IMR-90 (cell line): ENCODE measurements around the gene KRTAP3-2. TPM values are rescaled to one million over a fixed set of nuclear protein-coding genes. Genes with fewer than 3 reads are reported as not detected.

ENCODE experiments used
- ATAC-seq: fragments of 200-7000 bp; cut with Tn5 transposase; 2 replicates; pipeline ENCODE4 v1.9.1; 2020; ENCODE audit warnings: low read depth, mild to moderate bottlenecking, moderate library complexity
- BruUV-seq: library from RNA; stranded (reverse); fragments of 400-500 nt; replicated peaks from 2 replicates; lab custom pipeline; 2021; lab: Mats Ljungman, UMichigan
- CTCF ChIA-PET: fragments of 300-600 bp; formaldehyde crosslinking; extraction: SDS; loops from one replicate; lab custom pipeline; 2021; ENCODE audit warnings: antibody characterized with exemption; lab: Yijun Ruan, JAX
- POLR2A ChIA-PET: fragments of 300-600 bp; sonication (Branson Sonifier 250); formaldehyde crosslinking; loops from one replicate; lab custom pipeline; 2022; ENCODE audit warnings: antibody characterized with exemption; ENCODE audit not compliant: unreplicated experiment; lab: Charles Lee
- DNase-seq: peaks from one replicate; pipeline ENCODE4 v3.0.0; 2013
- H2AFZ ChIP-seq: replicated peaks from 2 replicates; pipeline ENCODE3; 2013; ENCODE audit warnings: low read length, mild to moderate bottlenecking; ENCODE audit not compliant: poor library complexity
- H2AK5ac ChIP-seq: 2 replicates; pipeline ENCODE4 v1.6.1; 2013; ENCODE audit warnings: low read depth, low read length, inconsistent platforms
- H2AK9ac ChIP-seq: replicated peaks from 2 replicates; pipeline ENCODE3; 2013; ENCODE audit warnings: mild to moderate bottlenecking, low read depth, low read length, moderate library complexity; ENCODE audit not compliant: poor library complexity
- H2BK120ac ChIP-seq: 2 replicates; pipeline ENCODE4 v1.6.1; 2013; ENCODE audit warnings: low read depth, low read length, inconsistent platforms
- H2BK15ac ChIP-seq: 3 replicates; pipeline ENCODE4 v1.6.1; 2013; ENCODE audit warnings: low read depth, low read length, inconsistent platforms
- H2BK20ac ChIP-seq: 2 replicates; pipeline ENCODE4 v1.6.1; 2013; ENCODE audit warnings: low read depth, mild to moderate bottlenecking, inconsistent platforms, low read length, moderate library complexity
- H2BK5ac ChIP-seq: 2 replicates; pipeline ENCODE4 v1.6.1; 2013; ENCODE audit warnings: mild to moderate bottlenecking, low read depth, low read length, inconsistent platforms; ENCODE audit not compliant: poor library complexity, severe bottlenecking
- H3K14ac ChIP-seq: replicated peaks from 2 replicates; pipeline ENCODE4 v1.6.1; 2013; ENCODE audit warnings: low read depth, low read length, inconsistent platforms
- H3K18ac ChIP-seq: 2 replicates; pipeline ENCODE4 v1.6.1; 2013; ENCODE audit warnings: low read depth, low read length, control low read depth
- H3K23ac ChIP-seq: 2 replicates; pipeline ENCODE4 v1.6.1; 2013; ENCODE audit warnings: low read depth, low read length, inconsistent platforms
- H3K27ac ChIP-seq: 2 replicates; pipeline ENCODE4 v1.5.1; 2013; ENCODE audit warnings: mild to moderate bottlenecking, control low read depth, low read length; ENCODE audit not compliant: insufficient read depth
- H3K27me3 ChIP-seq: 2 replicates; pipeline ENCODE4 v1.6.1; 2013; ENCODE audit warnings: low read length; ENCODE audit not compliant: control insufficient read depth, insufficient read depth
- H3K36me3 ChIP-seq: 2 replicates; pipeline ENCODE4 v1.6.1; 2013; ENCODE audit warnings: low read length, mixed read lengths; ENCODE audit not compliant: control insufficient read depth, insufficient read depth
- H3K4ac ChIP-seq: 2 replicates; pipeline ENCODE4 v1.6.1; 2013; ENCODE audit warnings: low read depth, low read length, inconsistent platforms
- H3K4me1 ChIP-seq: 2 replicates; pipeline ENCODE4 v1.6.1; 2013; ENCODE audit warnings: low read length, mixed read lengths; ENCODE audit not compliant: control insufficient read depth, insufficient read depth
- H3K4me2 ChIP-seq: 2 replicates; pipeline ENCODE4 v1.6.1; 2013; ENCODE audit warnings: low read depth, mild to moderate bottlenecking, control low read depth, low read length, moderate library complexity
- H3K4me3 ChIP-seq: 2 replicates; pipeline ENCODE4 v1.5.1; 2013; ENCODE audit warnings: low read depth, mild to moderate bottlenecking, control low read depth, low read length, moderate library complexity; ENCODE audit not compliant: insufficient read depth
- H3K56ac ChIP-seq: 2 replicates; pipeline ENCODE4 v1.6.1; 2013; ENCODE audit warnings: low read length, inconsistent platforms; ENCODE audit not compliant: insufficient read depth; ENCODE audit errors: extremely low read depth
- H3K79me1 ChIP-seq, 2 experiments: 2 replicates each; pipeline ENCODE4 v1.6.1; 2013; ENCODE audit warnings: low read length in 2 of 2, inconsistent platforms in 1 of 2, low read depth in 1 of 2
- H3K9ac ChIP-seq: 2 replicates; pipeline ENCODE4 v1.6.1; 2013; ENCODE audit warnings: low read depth, low read length, control low read depth
- H3K9me1 ChIP-seq: 2 replicates; pipeline ENCODE4 v1.6.1; 2013; ENCODE audit warnings: low read length, inconsistent platforms; ENCODE audit not compliant: insufficient read depth
- H3K9me3 ChIP-seq: 2 replicates; pipeline ENCODE4 v1.6.1; 2013; ENCODE audit warnings: low read length; ENCODE audit not compliant: control insufficient read depth, insufficient read depth
- H4K20me1 ChIP-seq: 2 replicates; pipeline ENCODE4 v1.6.1; 2013; ENCODE audit warnings: low read length, inconsistent platforms; ENCODE audit not compliant: insufficient read depth
- H4K5ac ChIP-seq: 2 replicates; pipeline ENCODE4 v1.6.1; 2013; ENCODE audit warnings: mild to moderate bottlenecking, low read depth, low read length, control low read depth
- H4K8ac ChIP-seq, 2 experiments: 2 replicates each; pipeline ENCODE4 v1.6.1; 2013; ENCODE audit warnings: low read depth in 2 of 2, low read length in 2 of 2, control low read depth in 1 of 2, inconsistent platforms in 1 of 2
- H4K91ac ChIP-seq: 2 replicates; pipeline ENCODE4 v1.6.1; 2013; ENCODE audit warnings: low read depth, low read length, inconsistent platforms; ENCODE audit not compliant: insufficient read depth
- MAFK ChIP-seq: IDR thresholded peaks from 2 replicates; pipeline ENCODE4 v1.6.1; 2012; ENCODE audit warnings: low read depth, low read length, improper control_type of control experiment
- whole genome bisulfite sequencing, 2 experiments: methylation state at CpG; one replicate each; pipeline versions ENCODE4 v1.1.5 to v1.1.7; 2013; ENCODE audit warnings: missing lambda C conversion rate in 2 of 2; ENCODE audit not compliant: insufficient read length in 1 of 2; ENCODE audit errors: extremely low coverage in 2 of 2; 5-methylcytosine and 5-hydroxymethylcytosine counted together
- dilution Hi-C: fragments of 300-500 bp; cut with HindIII; formaldehyde crosslinking; loops from one replicate; pipeline ENCODE4 v1.14.3; 2018; ENCODE audit warnings: low sequenced_read_pairs; ENCODE audit not compliant: unreplicated experiment
- in situ Hi-C: fragments of 300-500 bp; cut with MboI; formaldehyde crosslinking; loops from 3 replicates; pipeline ENCODE4 v1.14.3; 2019; ENCODE audit warnings: low sequenced_read_pairs, inconsistent platforms, mixed read lengths
- intact Hi-C: fragments of 100-400 bp; cut with micrococcal nuclease; formaldehyde crosslinking; loops from 2 replicates; pipeline ENCODE4 v1.10.0; 2022
- polyA plus RNA-seq, 3 experiments: library from polyadenylated mRNA; depleted of rRNA; stranded (reverse); fragments of >200 nt; gene quantifications; 2 replicates each; pipeline ENCODE4 v1.2.3, GENCODE V29; 2012; ENCODE audit warnings: low replicate concordance in 1 of 3
- total RNA-seq: library from RNA; depleted of rRNA; stranded (reverse); fragments of >200 nt; gene quantifications from 2 replicates; pipeline ENCODE4 v1.2.3, GENCODE V29; 2012
- TF ChIP-seq, protein P1 (sequence below): fragments of 150-350 bp; IDR thresholded peaks from 2 replicates; pipeline ENCODE4 v1.6.1; 2017; ENCODE audit warnings: mild to moderate bottlenecking, antibody characterized with exemption, low read length, low read depth

KRTAP3-2 gene
- total and polyA plus RNA-seq, 2 of the 4 experiments (the other 2 are of a cell fraction), result not detected

DNA sequence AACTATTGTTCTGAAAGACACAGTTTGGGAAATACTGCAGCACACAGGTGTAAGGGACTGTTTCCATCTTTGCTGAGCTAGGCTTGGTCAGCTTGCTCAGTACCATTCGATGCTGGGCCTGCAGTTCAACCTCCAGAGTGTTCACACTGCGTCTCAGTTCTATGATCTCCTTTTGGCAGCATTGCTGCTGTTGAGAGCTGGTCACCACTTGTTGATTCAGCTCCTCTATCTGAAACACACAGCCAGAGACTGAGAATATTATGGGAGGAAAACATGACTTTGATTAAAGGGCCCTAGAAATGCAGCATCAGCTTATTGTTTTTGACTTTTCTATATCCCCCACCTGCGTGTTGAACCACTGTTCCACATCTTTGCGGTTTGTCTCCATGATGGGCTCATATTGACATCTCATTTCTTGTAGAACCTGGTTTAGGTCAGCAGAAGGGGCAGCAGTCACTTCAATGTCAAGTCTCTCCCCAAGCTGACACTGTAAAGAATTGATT lies 37.6 kb downstream of the KRTAP3-2 start:
- no TSS peak for BruUV-seq
- Histone ChIP-seq H4K91ac (no peak overlapping the region; the same call in 1 of the 2 replicates), H3K27ac (no peak overlapping the region), H3K36me3 (no peaks in the 10 kb centered on the region), H3K79me1 (no peaks in the 10 kb centered on the region), H3K4me2 (no peak overlapping the region), H3K27me3 (no peaks in the 10 kb centered on the region), H3K9ac (no peak overlapping the region), H2AFZ (no peak overlapping the region), H3K9me3 (peaks cover 6% of the 10 kb centered on the region), H4K20me1 (no peaks in the 10 kb centered on the region), H2BK5ac (no peak overlapping the region), H2AK5ac (peak overlapping the region; percentile 58), H3K4me3 (no peak overlapping the region), H2BK20ac (no peak overlapping the region), H3K56ac (no peak overlapping the region), H3K23ac (peak overlapping the region; percentile 5; the same call in 1 of the 2 replicates), H4K5ac (no peak overlapping the region; the same call in 1 of the 2 replicates), H2AK9ac (no peak overlapping the region), H3K14ac (no peak overlapping the region), H3K18ac (no peak overlapping the region; the same call in 1 of the 2 replicates), H3K9me1 (peaks cover 9% of the 10 kb centered on the region), H4K8ac (no peak overlapping the region), H3K4ac (no peak overlapping the region), H2BK120ac (peak overlapping the region; percentile 35), H3K4me1 (peaks cover 7% of the 10 kb centered on the region), H2BK15ac (no peak overlapping the region; the same call in 2 of the 3 replicates)
- POLR2A ChIA-PET, result interaction anchor here (0.5 kb wide), 1 partner anchor 418 kb away, joined by 10 read pairs; no protein-coding TSS in a partner anchor
- CTCF ChIA-PET, result interaction anchor here (1.0 kb wide), 1 partner anchor 360 kb away, joined by 4 read pairs; no protein-coding TSS in a partner anchor
- intact Hi-C loops, result no loop called here
- ATAC-seq (no peak), DNase-seq (no peak)
- dilution Hi-C loops, result no loop called here
- in situ Hi-C loops, result no loop called here
- TF ChIP-seq MAFK, result 0 out of 2 replicates have a peak, but pooled peaks have one; percentile 17
- TF ChIP-seq, protein P1, sequence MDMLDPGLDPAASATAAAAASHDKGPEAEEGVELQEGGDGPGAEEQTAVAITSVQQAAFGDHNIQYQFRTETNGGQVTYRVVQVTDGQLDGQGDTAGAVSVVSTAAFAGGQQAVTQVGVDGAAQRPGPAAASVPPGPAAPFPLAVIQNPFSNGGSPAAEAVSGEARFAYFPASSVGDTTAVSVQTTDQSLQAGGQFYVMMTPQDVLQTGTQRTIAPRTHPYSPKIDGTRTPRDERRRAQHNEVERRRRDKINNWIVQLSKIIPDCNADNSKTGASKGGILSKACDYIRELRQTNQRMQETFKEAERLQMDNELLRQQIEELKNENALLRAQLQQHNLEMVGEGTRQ, result no peak
- WGBS, 2 experiments, result no CpG with 5 or more reads among the region's 4 CpGs
